Measurements from ENCODE around the gene SH3PXD2A.

Gene SH3PXD2A

GRCh38 chr10:103855852-103856796, 748 bp upstream of the SH3PXD2A start:
- CTCF ChIA-PET, result interaction anchor here (0.6 to 8.2 kb wide), 8 partner anchors 20 to 273 kb away, joined by 3 to 90 read pairs (median 4); no protein-coding TSS in a partner anchor
- POLR2A ChIA-PET, result no interaction called here
- H3K4me3 ChIP-seq (ENCODE audit: low read depth, low read length), result peak overlapping the region; percentile 58
- peaks cover 0 to 2% of the 10 kb centered on the region in 2 experiments; a peak in 1 of 3 replicates for H3K36me3 ChIP-seq (ENCODE audit: control insufficient read depth in 2 of 2, insufficient read depth in 1 of 2, low read length in 2 of 2)
- peaks cover 4% of the 10 kb centered on the region; the same call in 1 of the 2 replicates for H3K4me1 ChIP-seq (ENCODE audit: control insufficient read depth, insufficient read depth, low read length)
- no peak for TF ChIP-seq ZNF514 (tag by site-specific recombination; IDR thresholded peaks at IDR 0.05)
- TF ChIP-seq ZNF548 (tag by site-specific recombination; IDR thresholded peaks at IDR 0.05), result no peak
- no peak for TF ChIP-seq ZNF530 (tag by site-specific recombination; IDR thresholded peaks at IDR 0.05; ENCODE audit: low read depth)
- TF ChIP-seq OVOL3 (tag by site-specific recombination; IDR thresholded peaks at IDR 0.05), result no peak
- TF ChIP-seq ZNF311 (tag by site-specific recombination; IDR thresholded peaks at IDR 0.05; ENCODE audit: borderline replicate concordance), result no peak
- no peak for TF ChIP-seq ZNF549 (tag by site-specific recombination; IDR thresholded peaks at IDR 0.05)
- no peak for TF ChIP-seq BCL11A (tag by site-specific recombination; IDR thresholded peaks at IDR 0.05; ENCODE audit: low read depth)
- no peak for TF ChIP-seq ATF2 (tag by site-specific recombination; IDR thresholded peaks at IDR 0.05; ENCODE audit: low read depth)
- TF ChIP-seq ELK4 (IDR thresholded peaks at IDR 0.05; ENCODE audit: borderline replicate concordance, low read depth, low read length), result no peak
- TF ChIP-seq ZNF610 (tag by site-specific recombination; IDR thresholded peaks at IDR 0.05; ENCODE audit: borderline replicate concordance), result no peak
- TF ChIP-seq ZFP69B (tag by site-specific recombination; IDR thresholded peaks at IDR 0.05), result no peak
- no peak for TF ChIP-seq ZNF239 (tag by site-specific recombination; IDR thresholded peaks at IDR 0.05)
- TF ChIP-seq GFI1B (tag by site-specific recombination; IDR thresholded peaks at IDR 0.05), result no peak
- no peak for TF ChIP-seq ZNF341 (tag by site-specific recombination; IDR thresholded peaks at IDR 0.05; ENCODE audit: low read depth)
- TF ChIP-seq ZNF488 (tag by site-specific recombination; IDR thresholded peaks at IDR 0.05), result no peak
- no peak for TF ChIP-seq GLIS1 (tag by site-specific recombination; IDR thresholded peaks at IDR 0.05)
- TF ChIP-seq ZNF140 (tag by site-specific recombination; IDR thresholded peaks at IDR 0.05), result no peak
- no peak for TF ChIP-seq ZNF26 (tag by site-specific recombination; IDR thresholded peaks at IDR 0.05)
- H3K9me3 ChIP-seq (ENCODE audit: control insufficient read depth, insufficient read depth, low read depth, low read length), result no peaks in the 10 kb centered on the region
- no peak overlapping the region for H3K27ac ChIP-seq (ENCODE audit: extremely low read depth, low read depth, low read length)
